Lung (tissue), 12 donors: ENCODE measurements around the gene SP140. TPM values are rescaled to one million over a fixed set of nuclear protein-coding genes. Genes with fewer than 3 reads are reported as not detected.

Source experiments
- ATAC-seq: fragments of 200-7000 bp; cut with Tn5 transposase; one replicate; pipeline ENCODE4 v1.9.1; 2020; ENCODE audit warnings: moderate number of reproducible peaks; ENCODE audit not compliant: insufficient read depth, low FRiP score
- DNase-seq, 3 donors: peaks; one replicate each; pipeline ENCODE4 v3.0.0-alpha.2; 2013 to 2017
- H3K27ac ChIP-seq, 2 donors: one replicate each; pipeline ENCODE4 v1.5.1; 2013; ENCODE audit warnings: mild to moderate bottlenecking in 2 of 2, moderate library complexity in 2 of 2, control low read depth in 1 of 2, inconsistent platforms in 1 of 2, low read depth in 1 of 2, low read length in 1 of 2
- H3K27me3 ChIP-seq, 3 donors: one replicate each; pipeline ENCODE4 v1.5.1; 2013; ENCODE audit warnings: low read length in 2 of 3; ENCODE audit not compliant: control insufficient read depth in 3 of 3, insufficient read depth in 3 of 3
- H3K36me3 ChIP-seq, 4 donors: one replicate each; pipeline ENCODE4 v1.5.1; 2013; ENCODE audit warnings: low read length in 4 of 4, mild to moderate bottlenecking in 1 of 4, moderate library complexity in 1 of 4; ENCODE audit not compliant: control insufficient read depth in 4 of 4, insufficient read depth in 4 of 4
- H3K4me1 ChIP-seq, 5 donors: one replicate each; pipeline ENCODE4 v1.5.1; 2013; ENCODE audit warnings: low read length in 5 of 5, mild to moderate bottlenecking in 2 of 5, moderate library complexity in 1 of 5; ENCODE audit not compliant: control insufficient read depth in 5 of 5, insufficient read depth in 5 of 5
- H3K4me3 ChIP-seq: one replicate; pipeline ENCODE4 v1.5.1; 2013; ENCODE audit warnings: mild to moderate bottlenecking, control low read depth, moderate library complexity
- H3K9ac ChIP-seq, 2 donors: one replicate each; pipeline ENCODE4 v1.5.1; 2013; ENCODE audit warnings: low read length in 2 of 2, control low read depth in 1 of 2; ENCODE audit not compliant: insufficient read depth in 1 of 2
- H3K9me3 ChIP-seq, 4 donors: one replicate each; pipeline ENCODE4 v1.5.1; 2013; ENCODE audit warnings: low read length in 3 of 4, mild to moderate bottlenecking in 1 of 4, moderate library complexity in 1 of 4; ENCODE audit not compliant: control insufficient read depth in 4 of 4, insufficient read depth in 3 of 4
- CTCF ChIP-seq: IDR thresholded peaks from 2 replicates; pipeline ENCODE4 v1.5.1; 2012; ENCODE audit warnings: mild to moderate bottlenecking; ENCODE audit errors: control extremely low read depth, extremely low read depth
- WGBS, 2 donors: extraction: QIAGEN DNeasy Blood & Tissue Kit; methylation state at CpG; one replicate each; pipeline ENCODE4 v1.1.7; 2013; 5-methylcytosine and 5-hydroxymethylcytosine counted together
- polyA plus RNA-seq, 2 donors: library from polyadenylated mRNA; stranded (reverse); fragments of 200-250 nt; gene quantifications; one replicate each; pipeline ENCODE4 v1.2.1, GENCODE V29; 2013
- total RNA-seq, 2 donors: library from RNA; depleted of rRNA in 1 of 2; stranded (reverse); fragments of >200 nt in 1 of 2; gene quantifications; one replicate each; pipeline ENCODE4 v1.2.1, GENCODE V29; 2014 to 2021
- donor health status: control.
- donor health status: control.
- donor health status: Bipolar disorder and iron deficiency.
- donor health status: healthy.
- donor health status: DM: yes; HTN: yes; CAD: no.

SP140 gene
- total and polyA plus RNA-seq, 4 donors: 2.9 to 6.7 (median 6.0) TPM

GRCh38 chr2:230230496-230231200 lies 5.1 kb downstream of the SP140 start:
- WGBS, 2 donors: 88 to 91% methylated on average over 2 of the region's 2 CpGs

GRCh38 chr2:230231251-230231650 lies 5.7 kb downstream of the SP140 start:
- no peaks in the 10 kb centered on the region for H3K27me3 ChIP-seq
- WGBS, 2 donors: 56 to 61% methylated on average over 3 of the region's 3 CpGs
- no peak for TF ChIP-seq CTCF
- no peaks in the 10 kb centered on the region for H3K4me1 ChIP-seq
- H3K27ac ChIP-seq: no peak overlapping the region
- H3K9ac ChIP-seq: no peak overlapping the region
- no peak overlapping the region for H3K4me3 ChIP-seq
- no peak for ATAC-seq
- H3K9me3 ChIP-seq: peaks cover 0 to 5% (median under 1%) of the 10 kb centered on the region in 4 donors
- H3K36me3 ChIP-seq: no peaks in the 10 kb centered on the region
- no peak for DNase-seq

More at GRCh38 chr2:230230496-230231200, 5.1 kb downstream of the SP140 start:
- Histone ChIP-seq H3K27me3 (no peaks in the 10 kb centered on the region), H3K36me3 (no peaks in the 10 kb centered on the region), H3K4me1 (no peaks in the 10 kb centered on the region), H3K9ac (no peak overlapping the region), H3K4me3 (no peak overlapping the region), H3K27ac (no peak overlapping the region), H3K9me3 (peaks cover 0 to 5% (median under 1%) of the 10 kb centered on the region in 4 donors)
- no peak for TF ChIP-seq CTCF
- ATAC-seq (no peak), DNase-seq (no peak)

GRCh38 chr2:230234122-230234722 lies 8.7 kb downstream of the SP140 start:
- H3K4me3 ChIP-seq: no peak overlapping the region
- ATAC-seq: no peak
- no peaks in the 10 kb centered on the region for H3K27me3 ChIP-seq
- H3K27ac ChIP-seq: no peak overlapping the region
- H3K9ac ChIP-seq: no peak overlapping the region
- no peak for TF ChIP-seq CTCF
- 89 to 93% methylated on average over 3 of the region's 3 CpGs for WGBS, 2 donors
- H3K4me1 ChIP-seq: no peaks in the 10 kb centered on the region
- no peak for DNase-seq
- H3K36me3 ChIP-seq: no peaks in the 10 kb centered on the region
- peaks cover 0 to 5% (median under 1%) of the 10 kb centered on the region in 4 donors for H3K9me3 ChIP-seq
